Type B pancreatic cell (in vitro differentiated cells): ENCODE measurements around the gene ATRNL1. TPM values are rescaled to one million over a fixed set of nuclear protein-coding genes. Genes with fewer than 3 reads are reported as not detected.

Experiments
- DNase-seq: peaks from one replicate; pipeline ENCODE4 v3.0.0; 2021; ENCODE audit warnings: mixed read lengths; ENCODE audit not compliant: unreplicated experiment; ENCODE audit errors: extremely low spot score
- H3K27ac Mint-ChIP-seq: 2 replicates; pipeline ENCODE4 v1.8.0; 2021; ENCODE audit warnings: mild to moderate bottlenecking, mixed read lengths
- H3K27me3 Mint-ChIP-seq: 2 replicates; pipeline ENCODE4 v1.8.0; 2021; ENCODE audit warnings: mixed read lengths
- H3K36me3 Mint-ChIP-seq: 2 replicates; pipeline ENCODE4 v1.8.0; 2021; ENCODE audit warnings: mixed read lengths
- H3K4me1 Mint-ChIP-seq: one replicate; pipeline ENCODE4 v1.8.0; 2021; ENCODE audit warnings: mixed read lengths; ENCODE audit not compliant: unreplicated experiment
- H3K4me3 Mint-ChIP-seq: 2 replicates; pipeline ENCODE4 v1.8.0; 2021; ENCODE audit warnings: mild to moderate bottlenecking, mixed read lengths
- H3K9me3 Mint-ChIP-seq: 2 replicates; pipeline ENCODE4 v1.8.0; 2021; ENCODE audit warnings: mixed read lengths
- CTCF ChIP-seq: fragments of 200-600 bp; sonication (generic); conservative IDR thresholded peaks from 2 replicates; pipeline ENCODE4 v1.5.0; 2021; ENCODE audit warnings: antibody characterized with exemption, mild to moderate bottlenecking
- total RNA-seq: library from RNA; stranded (reverse); gene quantifications from 2 replicates; pipeline ENCODE4 v1.2.1, GENCODE V29; 2021; ENCODE audit warnings: low replicate concordance

ATRNL1 gene
- total RNA-seq, 1 donor from 2014 or later: 38.4 TPM

- no peak overlapping the region for H3K27ac Mint-ChIP-seq
- H3K4me1 Mint-ChIP-seq: peaks cover 8% of the 10 kb centered on the region
- H3K9me3 Mint-ChIP-seq: no peaks in the 10 kb centered on the region
- DNase-seq: no peak
- H3K27me3 Mint-ChIP-seq: peaks cover under 1% of the 10 kb centered on the region
- no peak overlapping the region for H3K4me3 Mint-ChIP-seq
- H3K36me3 Mint-ChIP-seq: no peaks in the 10 kb centered on the region
- TF ChIP-seq CTCF: no peak
Measured at GRCh38 chr10:115772606-115773005, 679.4 kb downstream of the ATRNL1 start.

GRCh38 chr10:115773832-115774231 is 680.7 kb downstream of the ATRNL1 start:
- Mint-ChIP-seq H3K36me3 (no peaks in the 10 kb centered on the region), H3K27ac (no peak overlapping the region), H3K4me1 (peaks cover 8% of the 10 kb centered on the region), H3K9me3 (no peaks in the 10 kb centered on the region), H3K4me3 (no peak overlapping the region), H3K27me3 (no peaks in the 10 kb centered on the region)
- TF ChIP-seq CTCF: no peak
- DNase-seq: no peak

GRCh38 chr10:115774721-115775120 is 681.6 kb downstream of the ATRNL1 start:
- Mint-ChIP-seq H3K9me3 (no peaks in the 10 kb centered on the region), H3K4me1 (peaks cover 8% of the 10 kb centered on the region), H3K4me3 (no peak overlapping the region), H3K27ac (no peak overlapping the region), H3K36me3 (no peaks in the 10 kb centered on the region), H3K27me3 (no peaks in the 10 kb centered on the region)
- no peak for TF ChIP-seq CTCF
- DNase-seq: no peak

- H3K27ac Mint-ChIP-seq: no peak overlapping the region
- peaks cover 6% of the 10 kb centered on the region for H3K4me1 Mint-ChIP-seq
- H3K4me3 Mint-ChIP-seq: no peak overlapping the region
- no peaks in the 10 kb centered on the region for H3K27me3 Mint-ChIP-seq
- no peak for DNase-seq
- H3K36me3 Mint-ChIP-seq: no peaks in the 10 kb centered on the region
- no peak for TF ChIP-seq CTCF
- H3K9me3 Mint-ChIP-seq: no peaks in the 10 kb centered on the region
Measured at GRCh38 chr10:115777646-115778045, 684.5 kb downstream of the ATRNL1 start.

- DNase-seq: no peak
- H3K4me1 Mint-ChIP-seq: peaks cover 11% of the 10 kb centered on the region
- peak; percentile 48 for TF ChIP-seq CTCF
- H3K9me3 Mint-ChIP-seq: peaks cover 10% of the 10 kb centered on the region
- H3K4me3 Mint-ChIP-seq: peak overlapping the region; percentile 55
- no peaks in the 10 kb centered on the region for H3K27me3 Mint-ChIP-seq
- H3K36me3 Mint-ChIP-seq: no peaks in the 10 kb centered on the region
- H3K27ac Mint-ChIP-seq: no peak overlapping the region
Measured at GRCh38 chr10:115790220-115790619, 697.1 kb downstream of the ATRNL1 start.

GRCh38 chr10:115795964-115796363 is 702.8 kb downstream of the ATRNL1 start:
- Mint-ChIP-seq H3K9me3 (peaks cover 20% of the 10 kb centered on the region), H3K36me3 (no peaks in the 10 kb centered on the region), H3K4me1 (peaks cover 1% of the 10 kb centered on the region), H3K27ac (no peak overlapping the region), H3K4me3 (no peak overlapping the region), H3K27me3 (peaks cover 1% of the 10 kb centered on the region)
- no peak for DNase-seq
- TF ChIP-seq CTCF: no peak
